ENCODE data around the gene ASB13.

ASB13 gene

DNA sequence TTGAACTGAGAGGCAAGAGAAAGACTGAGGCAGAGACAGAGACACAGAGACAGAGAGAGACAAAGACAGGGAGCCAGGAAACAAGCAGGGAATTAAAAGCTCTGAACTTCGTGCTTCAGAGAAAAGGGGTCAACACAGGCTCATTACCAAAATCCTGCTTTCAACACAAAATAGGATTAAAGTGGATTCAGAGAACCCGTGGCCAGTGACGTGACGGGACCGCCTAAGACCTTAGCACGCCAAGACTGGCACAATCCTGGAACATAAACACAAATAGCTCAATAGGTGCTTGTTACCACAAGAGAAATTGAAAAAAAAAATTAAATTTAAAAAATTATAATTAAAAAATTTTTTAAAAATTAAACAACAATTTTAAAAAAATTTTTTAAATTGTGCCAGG is 21.5 kb downstream of the ASB13 start:
- TF ChIP-seq, protein P1, sequence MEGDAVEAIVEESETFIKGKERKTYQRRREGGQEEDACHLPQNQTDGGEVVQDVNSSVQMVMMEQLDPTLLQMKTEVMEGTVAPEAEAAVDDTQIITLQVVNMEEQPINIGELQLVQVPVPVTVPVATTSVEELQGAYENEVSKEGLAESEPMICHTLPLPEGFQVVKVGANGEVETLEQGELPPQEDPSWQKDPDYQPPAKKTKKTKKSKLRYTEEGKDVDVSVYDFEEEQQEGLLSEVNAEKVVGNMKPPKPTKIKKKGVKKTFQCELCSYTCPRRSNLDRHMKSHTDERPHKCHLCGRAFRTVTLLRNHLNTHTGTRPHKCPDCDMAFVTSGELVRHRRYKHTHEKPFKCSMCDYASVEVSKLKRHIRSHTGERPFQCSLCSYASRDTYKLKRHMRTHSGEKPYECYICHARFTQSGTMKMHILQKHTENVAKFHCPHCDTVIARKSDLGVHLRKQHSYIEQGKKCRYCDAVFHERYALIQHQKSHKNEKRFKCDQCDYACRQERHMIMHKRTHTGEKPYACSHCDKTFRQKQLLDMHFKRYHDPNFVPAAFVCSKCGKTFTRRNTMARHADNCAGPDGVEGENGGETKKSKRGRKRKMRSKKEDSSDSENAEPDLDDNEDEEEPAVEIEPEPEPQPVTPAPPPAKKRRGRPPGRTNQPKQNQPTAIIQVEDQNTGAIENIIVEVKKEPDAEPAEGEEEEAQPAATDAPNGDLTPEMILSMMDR (IDR thresholded peaks at IDR 0.05; ENCODE audit: low read depth, low read length, missing control alignments): no peak
- no peak for DNase-seq (ENCODE audit: low read depth)
- no peak overlapping the region for H3K4me3 ChIP-seq (ENCODE audit: low read depth, low read length)
- in situ Hi-C loops (cut with HindIII; ENCODE audit: low sequenced_read_pairs): no loop called here

DNA sequence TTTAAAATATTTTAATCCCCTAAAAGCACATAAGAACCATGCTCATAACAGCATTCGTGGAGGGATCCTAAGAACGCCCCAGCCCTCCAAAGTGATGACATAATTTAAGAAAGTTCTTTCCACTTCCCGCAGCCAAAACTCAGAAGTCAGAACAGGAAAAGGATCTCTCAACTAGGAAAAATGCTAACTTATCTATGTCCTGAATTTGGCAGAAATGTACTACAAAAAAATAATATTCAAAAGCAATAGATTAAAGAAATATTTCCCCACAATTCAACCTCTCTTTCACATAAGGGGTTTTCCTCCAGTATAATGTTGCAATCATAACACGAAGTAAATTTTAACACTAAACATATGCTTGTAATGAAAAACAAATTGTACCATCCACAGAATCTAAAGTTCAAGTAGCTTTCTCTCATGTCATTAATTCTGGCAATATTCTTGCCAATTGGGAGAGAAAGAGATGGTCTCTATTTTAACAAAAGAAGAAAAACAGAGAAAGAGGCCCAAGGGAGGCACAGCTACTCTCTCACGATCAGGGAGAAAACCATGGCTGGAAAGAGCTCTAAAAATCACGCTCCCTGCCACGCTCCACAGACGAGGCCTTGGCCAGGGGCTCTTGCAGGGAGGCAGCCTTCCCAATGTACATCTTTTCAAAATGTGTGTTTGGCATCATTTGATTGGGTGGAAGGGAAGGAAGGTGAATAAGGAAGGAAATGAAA is 22.9 kb downstream of the ASB13 start:
- DNase-seq (ENCODE audit: low read depth): no peak
- TF ChIP-seq, protein P1 (IDR thresholded peaks at IDR 0.05; ENCODE audit: low read depth, low read length, missing control alignments): no peak
- in situ Hi-C loops (cut with HindIII; ENCODE audit: low sequenced_read_pairs): no loop called here
- H3K4me3 ChIP-seq (ENCODE audit: low read depth, low read length): no peak overlapping the region

DNA sequence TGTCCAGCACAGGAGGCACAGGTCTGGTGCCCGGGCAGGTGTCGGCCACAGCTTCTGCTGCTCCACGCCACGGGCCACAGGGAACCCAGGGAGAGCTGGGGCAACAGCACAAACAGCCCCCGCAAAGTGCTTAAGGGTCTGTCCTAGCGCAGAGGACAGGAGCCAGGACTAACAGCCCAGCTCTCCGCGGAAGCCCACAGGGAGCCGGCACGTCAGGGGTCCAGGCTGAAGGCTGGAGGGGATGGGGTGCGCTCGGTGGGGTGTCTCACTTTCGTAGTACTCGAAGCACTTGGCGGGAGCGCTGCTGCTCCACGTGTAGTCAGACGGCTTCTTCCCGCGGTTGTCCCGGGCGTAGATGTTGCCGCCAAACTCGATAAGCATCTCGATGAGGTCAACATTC is 24.9 kb downstream of the ASB13 start:
- in situ Hi-C loops (cut with HindIII; ENCODE audit: low sequenced_read_pairs): no loop called here
- H3K4me3 ChIP-seq (ENCODE audit: low read depth, low read length): no peak overlapping the region

DNA sequence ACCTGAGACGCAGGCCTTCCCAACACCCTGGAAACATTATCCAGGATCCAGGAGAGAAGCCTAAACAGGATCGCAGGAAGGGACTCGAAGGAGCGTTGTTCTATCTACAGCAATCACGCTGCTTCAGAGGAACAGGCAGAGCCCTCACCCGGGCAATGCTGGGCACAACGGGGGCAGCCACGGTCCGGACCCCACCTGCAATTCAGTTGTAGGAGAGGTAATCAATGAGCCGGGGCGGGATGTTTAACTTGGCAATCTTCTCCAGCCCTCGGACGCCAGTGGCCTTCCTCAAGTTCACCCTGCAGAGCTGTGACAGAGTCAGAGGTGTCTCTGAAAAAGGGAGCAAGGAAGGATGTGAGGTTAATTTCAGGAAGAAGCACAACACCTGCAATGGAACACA is 25.9 kb downstream of the ASB13 start:
- no peak for DNase-seq (ENCODE audit: low read depth)
- no peak overlapping the region for H3K4me3 ChIP-seq (ENCODE audit: low read depth, low read length)
- in situ Hi-C loops (cut with HindIII; ENCODE audit: low sequenced_read_pairs): no loop called here
- TF ChIP-seq, protein P1 (IDR thresholded peaks at IDR 0.05; ENCODE audit: low read depth, low read length, missing control alignments): no peak

More for the DNA sequence above, 24.9 kb downstream of the ASB13 start:
- TF ChIP-seq, protein P1 (IDR thresholded peaks at IDR 0.05; ENCODE audit: low read depth, low read length, missing control alignments): no peak
- no peak for DNase-seq (ENCODE audit: low read depth)

DNA sequence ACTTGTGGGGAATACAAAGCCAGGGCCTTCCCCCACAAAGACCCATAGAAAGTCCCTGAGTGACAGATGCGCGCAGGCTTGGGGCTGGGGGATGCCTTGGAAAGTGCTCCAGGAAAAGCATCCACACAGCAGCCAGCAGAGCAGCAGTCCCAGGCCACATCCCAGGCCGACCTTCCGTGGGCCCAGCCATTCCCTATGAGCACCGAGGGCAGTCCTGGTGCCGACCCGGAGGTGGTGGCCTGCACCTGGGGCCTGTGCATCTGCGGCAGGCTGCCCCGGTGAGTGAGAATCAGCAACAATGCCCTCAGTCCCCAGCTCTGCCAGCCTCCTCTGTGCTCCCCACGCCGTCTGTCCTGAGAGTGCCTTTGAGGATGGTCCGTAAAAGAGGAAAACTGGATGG is 26.4 kb downstream of the ASB13 start:
- DNase-seq (ENCODE audit: low read depth): no peak
- no peak overlapping the region for H3K4me3 ChIP-seq (ENCODE audit: low read depth, low read length)
- TF ChIP-seq, protein P1 (IDR thresholded peaks at IDR 0.05; ENCODE audit: low read depth, low read length, missing control alignments): no peak
- in situ Hi-C loops (cut with HindIII; ENCODE audit: low sequenced_read_pairs): no loop called here

DNA sequence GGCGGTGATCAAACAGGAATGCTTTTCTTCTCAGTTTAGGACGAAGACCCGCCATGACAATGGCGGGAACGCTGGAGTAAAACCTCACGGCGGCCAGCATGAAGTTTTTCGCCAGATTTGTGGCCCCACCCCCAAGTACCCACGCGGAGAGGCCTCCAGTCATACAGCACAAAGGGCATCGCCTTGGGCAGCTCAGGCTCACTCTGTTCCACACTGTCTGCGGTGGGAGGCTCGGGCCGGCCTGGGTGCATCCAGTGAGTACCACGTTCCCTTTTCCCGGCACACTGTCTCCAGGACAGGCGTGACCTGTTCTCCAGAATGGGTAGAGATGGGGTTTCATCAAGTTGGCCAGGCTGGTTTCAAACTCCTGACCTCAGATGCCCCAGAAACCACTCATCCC is 27.3 kb downstream of the ASB13 start:
- TF ChIP-seq, protein P1 (IDR thresholded peaks at IDR 0.05; ENCODE audit: low read depth, low read length, missing control alignments): no peak
- no peak overlapping the region for H3K4me3 ChIP-seq (ENCODE audit: low read depth, low read length)
- in situ Hi-C loops (cut with HindIII; ENCODE audit: low sequenced_read_pairs): no loop called here
- DNase-seq (ENCODE audit: low read depth): no peak
